ENCODE measurements around the gene MYCBP2. TPM values are rescaled to one million over a fixed set of nuclear protein-coding genes. Genes with fewer than 3 reads are reported as not detected.

Gene MYCBP2
- polyA plus RNA-seq, 2 of the 4 experiments (the other 2 are of a cell fraction), result 15.8 to 37.8 TPM

GRCh38 chr13:77338961-77339401 is 12.1 kb upstream of the MYCBP2 start:
- H3K9me3 ChIP-seq, result no peaks in the 10 kb centered on the region
- H3K4me3 ChIP-seq, result no peak overlapping the region
- FAIRE-seq (no peak), ATAC-seq (no peak), DNase-seq (ENCODE audit: low read depth in 1 of 2, low spot score in 1 of 2) (no peak)
- ChIA-PET CTCF (interaction anchor here (1.0 kb wide), 1 partner anchor 140 kb away, joined by 3 read pairs; no protein-coding TSS in a partner anchor), POLR2A (no interaction called here)
- no peak overlapping the region for H3K4me2 ChIP-seq
- 91% methylated on average over 2 of the region's 6 CpGs for WGBS (ENCODE audit: missing lambda C conversion rate)
- H3K4me1 ChIP-seq, result no peaks in the 10 kb centered on the region
- TF ChIP-seq, protein P1, sequence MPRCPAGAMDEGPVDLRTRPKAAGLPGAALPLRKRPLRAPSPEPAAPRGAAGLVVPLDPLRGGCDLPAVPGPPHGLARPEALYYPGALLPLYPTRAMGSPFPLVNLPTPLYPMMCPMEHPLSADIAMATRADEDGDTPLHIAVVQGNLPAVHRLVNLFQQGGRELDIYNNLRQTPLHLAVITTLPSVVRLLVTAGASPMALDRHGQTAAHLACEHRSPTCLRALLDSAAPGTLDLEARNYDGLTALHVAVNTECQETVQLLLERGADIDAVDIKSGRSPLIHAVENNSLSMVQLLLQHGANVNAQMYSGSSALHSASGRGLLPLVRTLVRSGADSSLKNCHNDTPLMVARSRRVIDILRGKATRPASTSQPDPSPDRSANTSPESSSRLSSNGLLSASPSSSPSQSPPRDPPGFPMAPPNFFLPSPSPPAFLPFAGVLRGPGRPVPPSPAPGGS (IDR thresholded peaks at IDR 0.05), result no peak
- no peak for TF ChIP-seq PHF8 (IDR thresholded peaks at IDR 0.05; ENCODE audit: borderline replicate concordance, low read depth)
- TF ChIP-seq E2F6 (IDR thresholded peaks at IDR 0.05; ENCODE audit: borderline replicate concordance, low read depth), result no peak
- TF ChIP-seq FOSB (CRISPR knock-in tag; IDR thresholded peaks at IDR 0.05), result no peak
- no peak for TF ChIP-seq MYC (IDR thresholded peaks at IDR 0.05; ENCODE audit: borderline replicate concordance, low read length)
- H3K27ac ChIP-seq, result no peak overlapping the region

- WGBS (ENCODE audit: missing lambda C conversion rate), result 72% methylated on average over 2 of the region's 2 CpGs
- POLR2A ChIA-PET, result no interaction called here
- Histone ChIP-seq H3K27ac (no peak overlapping the region), H3K4me1 (no peaks in the 10 kb centered on the region), H3K4me2 (no peak overlapping the region), H3K4me3 (no peak overlapping the region), H3K9me3 (no peaks in the 10 kb centered on the region)
- DNase-seq (ENCODE audit: low read depth in 1 of 2, low spot score in 1 of 2) (no peak), FAIRE-seq (no peak), ATAC-seq (no peak)
- no peak for TF ChIP-seq POLR2A (IDR thresholded peaks at IDR 0.05; ENCODE audit: low read length)
- TF ChIP-seq KDM1A (IDR thresholded peaks at IDR 0.05; ENCODE audit: low read depth), result no peak
- CTCF ChIA-PET, result interaction anchor here (1.0 kb wide), 1 partner anchor 141 kb away, joined by 3 read pairs; no protein-coding TSS in a partner anchor
Measured at GRCh38 chr13:77338329-77338728, 11.4 kb upstream of the MYCBP2 start.

GRCh38 chr13:77337159-77337558 is 10.3 kb upstream of the MYCBP2 start:
- no peak for TF ChIP-seq ATOH8 (CRISPR knock-in tag; IDR thresholded peaks at IDR 0.05; ENCODE audit: low read depth)
- TF ChIP-seq RAD21 (conservative IDR thresholded peaks at IDR 0.05 in 1 of 2, IDR thresholded peaks at IDR 0.05 in 1 of 2), result peak in 1 of 2 experiments; percentile 31; a peak in 1 of 5 replicates
- ChIA-PET CTCF (interaction anchor here (1.2 kb wide), 1 partner anchor 22 kb away, joined by 3 read pairs; no protein-coding TSS in a partner anchor), POLR2A (no interaction called here)
- FAIRE-seq, result no peak
- Histone ChIP-seq H3K27ac (no peak overlapping the region), H3K9me3 (no peaks in the 10 kb centered on the region), H3K4me2 (no peak overlapping the region), H3K4me3 (no peak overlapping the region), H3K4me1 (no peaks in the 10 kb centered on the region)
- WGBS (ENCODE audit: missing lambda C conversion rate), result 8% methylated on average over 3 of the region's 3 CpGs
- no peak for DNase-seq (ENCODE audit: low read depth in 1 of 2, low spot score in 1 of 2)
- peak; percentile 30 to 38; a peak in 2 of 6 replicates for ATAC-seq

GRCh38 chr13:77335543-77335942 is 8.6 kb upstream of the MYCBP2 start:
- POLR2A ChIA-PET, result no interaction called here
- Histone ChIP-seq H3K9me3 (no peaks in the 10 kb centered on the region), H3K27ac (no peak overlapping the region), H3K4me1 (no peaks in the 10 kb centered on the region; the same call in 2 of the 3 replicates), H3K4me2 (no peak overlapping the region), H3K4me3 (no peak overlapping the region)
- CTCF ChIA-PET, result no interaction called here
- TF ChIP-seq FOXS1 (CRISPR knock-in tag; IDR thresholded peaks at IDR 0.05) (no peak), KDM5A (IDR thresholded peaks at IDR 0.05) (no peak), ZC3H11A (IDR thresholded peaks at IDR 0.05) (no peak), EHF (CRISPR knock-in tag; IDR thresholded peaks at IDR 0.05) (no peak), CHD2 (IDR thresholded peaks at IDR 0.05; ENCODE audit: low read length, partially characterized antibody) (no peak), ATOH8 (CRISPR knock-in tag; IDR thresholded peaks at IDR 0.05; ENCODE audit: low read depth) (no peak), RCOR1 (IDR thresholded peaks at IDR 0.05; ENCODE audit: low read depth, low read length) (no peak), EHMT2 (IDR thresholded peaks at IDR 0.05; ENCODE audit: low read depth) (no peak), ESRRA (IDR thresholded peaks at IDR 0.05; ENCODE audit: borderline replicate concordance, low read length) (no peak), TFCP2L1 (CRISPR knock-in tag; IDR thresholded peaks at IDR 0.05) (no peak), CEBPB (IDR thresholded peaks at IDR 0.05) (no peak), JUNB (IDR thresholded peaks at IDR 0.05) (no peak), FOSB (CRISPR knock-in tag; IDR thresholded peaks at IDR 0.05) (no peak), PBX3 (IDR thresholded peaks at IDR 0.05) (no peak), NR3C1 (IDR thresholded peaks at IDR 0.05) (no peak)
- TF ChIP-seq, protein P2, sequence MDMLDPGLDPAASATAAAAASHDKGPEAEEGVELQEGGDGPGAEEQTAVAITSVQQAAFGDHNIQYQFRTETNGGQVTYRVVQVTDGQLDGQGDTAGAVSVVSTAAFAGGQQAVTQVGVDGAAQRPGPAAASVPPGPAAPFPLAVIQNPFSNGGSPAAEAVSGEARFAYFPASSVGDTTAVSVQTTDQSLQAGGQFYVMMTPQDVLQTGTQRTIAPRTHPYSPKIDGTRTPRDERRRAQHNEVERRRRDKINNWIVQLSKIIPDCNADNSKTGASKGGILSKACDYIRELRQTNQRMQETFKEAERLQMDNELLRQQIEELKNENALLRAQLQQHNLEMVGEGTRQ (IDR thresholded peaks at IDR 0.05), result no peak
- TF ChIP-seq, protein P1 (IDR thresholded peaks at IDR 0.05), result no peak
- ATAC-seq (no peak), FAIRE-seq (no peak), DNase-seq (ENCODE audit: low read depth in 1 of 2, low spot score in 1 of 2) (no peak)
